ENCODE data around the gene PNPLA8.

PNPLA8 gene

GRCh38 chr7:108434010-108434409, 91.9 kb downstream of the PNPLA8 start:
- no peak for FAIRE-seq
- no peak for DNase-seq (ENCODE audit: insufficient read length, low spot score)
- TF ChIP-seq POU2F2 (IDR thresholded peaks at IDR 0.05; ENCODE audit: low read depth, low read length) (no peak), POLR2A (IDR thresholded peaks at IDR 0.05; ENCODE audit: low read depth, low read length) (no peak), PAX5 (IDR thresholded peaks at IDR 0.05; ENCODE audit: insufficient read depth, low read length, severe bottlenecking) (no peak), POLR2AphosphoS5 (IDR thresholded peaks at IDR 0.05; ENCODE audit: low read depth, low read length) (no peak), TAF1 (IDR thresholded peaks at IDR 0.05; ENCODE audit: low read depth, low read length) (no peak), SPI1 (IDR thresholded peaks at IDR 0.05; ENCODE audit: low read depth, low read length) (no peak)

DNA sequence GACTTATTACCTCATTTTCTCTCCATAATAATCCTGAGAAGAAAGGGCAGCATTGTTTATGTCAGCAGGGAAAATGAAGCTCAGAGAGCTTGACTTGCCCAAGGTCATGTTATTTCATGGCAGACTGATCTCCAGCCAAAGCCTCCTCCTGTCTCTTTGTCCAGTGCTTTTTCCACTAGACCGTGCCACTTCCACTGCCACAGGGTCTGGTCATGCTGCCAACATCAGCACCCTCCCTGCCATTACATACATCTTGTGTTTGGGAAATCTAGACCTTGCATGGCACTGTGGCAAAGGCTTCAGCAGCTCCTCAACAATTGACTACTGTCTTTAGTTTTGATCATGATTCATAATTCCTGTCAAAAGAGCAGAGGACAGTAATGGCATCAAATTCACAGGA, 94.8 kb downstream of the PNPLA8 start:
- DNase-seq (ENCODE audit: insufficient read length, low spot score) = no peak
- TF ChIP-seq POU2F2 (IDR thresholded peaks at IDR 0.05; ENCODE audit: low read depth, low read length) (no peak), SPI1 (IDR thresholded peaks at IDR 0.05; ENCODE audit: low read depth, low read length) (no peak), POLR2A (IDR thresholded peaks at IDR 0.05; ENCODE audit: low read depth, low read length) (no peak), POLR2AphosphoS5 (IDR thresholded peaks at IDR 0.05; ENCODE audit: low read depth, low read length) (no peak), PAX5 (IDR thresholded peaks at IDR 0.05; ENCODE audit: insufficient read depth, low read length, severe bottlenecking) (no peak), TAF1 (IDR thresholded peaks at IDR 0.05; ENCODE audit: low read depth, low read length) (no peak)
- no peak for FAIRE-seq

DNA sequence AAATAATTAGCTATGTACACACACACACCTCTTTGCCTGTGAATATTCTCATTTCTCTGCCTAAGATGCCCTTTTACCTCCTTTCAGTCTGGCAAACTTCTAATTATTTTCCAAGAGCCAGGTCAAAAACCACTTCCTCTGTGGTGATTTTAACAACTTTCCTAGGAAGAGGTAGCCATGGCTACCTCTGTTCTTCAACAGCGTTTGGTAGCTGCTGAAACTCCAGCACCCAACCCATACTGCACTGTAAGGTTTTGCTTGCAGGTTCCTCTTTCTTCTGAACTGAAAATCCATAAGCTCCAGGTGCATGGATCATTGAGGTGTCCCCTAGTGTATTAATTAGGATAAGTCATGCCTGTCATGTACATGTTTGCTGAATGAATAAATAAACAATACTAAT, 95.3 kb downstream of the PNPLA8 start:
- no peak for TF ChIP-seq TAF1 (IDR thresholded peaks at IDR 0.05; ENCODE audit: low read depth, low read length)
- TF ChIP-seq POU2F2 (IDR thresholded peaks at IDR 0.05; ENCODE audit: low read depth, low read length) = no peak
- no peak for TF ChIP-seq PAX5 (IDR thresholded peaks at IDR 0.05; ENCODE audit: insufficient read depth, low read length, severe bottlenecking)
- no peak for TF ChIP-seq POLR2A (IDR thresholded peaks at IDR 0.05; ENCODE audit: low read depth, low read length)
- no peak for TF ChIP-seq POLR2AphosphoS5 (IDR thresholded peaks at IDR 0.05; ENCODE audit: low read depth, low read length)
- no peak for TF ChIP-seq SPI1 (IDR thresholded peaks at IDR 0.05; ENCODE audit: low read depth, low read length)
- no peak for FAIRE-seq
- no peak for DNase-seq (ENCODE audit: insufficient read length, low spot score)

- FAIRE-seq (no peak), DNase-seq (ENCODE audit: insufficient read length, low spot score) (no peak)
- TF ChIP-seq TAF1 (IDR thresholded peaks at IDR 0.05; ENCODE audit: low read depth, low read length) (no peak), SPI1 (IDR thresholded peaks at IDR 0.05; ENCODE audit: low read depth, low read length) (no peak), PAX5 (IDR thresholded peaks at IDR 0.05; ENCODE audit: insufficient read depth, low read length, severe bottlenecking) (no peak), POLR2AphosphoS5 (IDR thresholded peaks at IDR 0.05; ENCODE audit: low read depth, low read length) (no peak), POLR2A (IDR thresholded peaks at IDR 0.05; ENCODE audit: low read depth, low read length) (no peak), POU2F2 (IDR thresholded peaks at IDR 0.05; ENCODE audit: low read depth, low read length) (no peak)
These were observed 98.2 kb downstream of the PNPLA8 start for GRCh38 chr7:108427766-108428165.

DNA sequence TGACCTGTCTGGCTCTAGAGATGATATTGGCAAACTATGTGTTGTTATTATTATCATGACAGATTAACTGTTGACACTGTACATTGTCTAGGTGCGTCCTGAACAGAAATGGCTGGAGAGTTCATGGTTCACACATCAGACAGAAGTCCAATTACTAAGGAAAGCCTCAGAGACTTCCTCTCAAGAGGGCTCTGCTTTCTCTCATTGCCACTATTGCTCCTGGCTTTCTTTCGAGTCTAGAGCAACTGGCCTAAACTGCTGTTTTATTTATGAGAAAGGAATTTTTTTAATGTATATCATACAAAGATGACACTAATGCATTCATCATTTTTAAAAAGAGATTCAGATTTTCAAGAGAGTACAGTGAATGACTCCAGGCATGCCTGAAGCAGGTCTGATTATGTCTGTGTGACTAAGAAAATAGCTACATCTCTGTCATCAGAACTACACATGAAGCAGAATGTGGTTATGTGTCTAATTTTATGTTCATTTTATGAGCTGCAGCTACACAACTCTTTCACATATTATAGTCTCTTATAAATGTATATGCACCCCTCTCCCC, 100.1 kb downstream of the PNPLA8 start:
- DNase-seq (ENCODE audit: insufficient read length, low spot score) = no peak
- TF ChIP-seq TAF1 (IDR thresholded peaks at IDR 0.05; ENCODE audit: low read depth, low read length) = no peak
- no peak for TF ChIP-seq SPI1 (IDR thresholded peaks at IDR 0.05; ENCODE audit: low read depth, low read length)
- no peak for TF ChIP-seq POU2F2 (IDR thresholded peaks at IDR 0.05; ENCODE audit: low read depth, low read length)
- no peak for TF ChIP-seq POLR2A (IDR thresholded peaks at IDR 0.05; ENCODE audit: low read depth, low read length)
- TF ChIP-seq POLR2AphosphoS5 (IDR thresholded peaks at IDR 0.05; ENCODE audit: low read depth, low read length) = no peak
- no peak for TF ChIP-seq PAX5 (IDR thresholded peaks at IDR 0.05; ENCODE audit: insufficient read depth, low read length, severe bottlenecking)
- no peak for FAIRE-seq

- DNase-seq (ENCODE audit: insufficient read length, low spot score) = no peak
- FAIRE-seq = no peak
- TF ChIP-seq PAX5 (IDR thresholded peaks at IDR 0.05; ENCODE audit: insufficient read depth, low read length, severe bottlenecking) (no peak), TAF1 (IDR thresholded peaks at IDR 0.05; ENCODE audit: low read depth, low read length) (no peak), POU2F2 (IDR thresholded peaks at IDR 0.05; ENCODE audit: low read depth, low read length) (no peak), POLR2AphosphoS5 (IDR thresholded peaks at IDR 0.05; ENCODE audit: low read depth, low read length) (no peak), POLR2A (IDR thresholded peaks at IDR 0.05; ENCODE audit: low read depth, low read length) (no peak), SPI1 (IDR thresholded peaks at IDR 0.05; ENCODE audit: low read depth, low read length) (no peak)
These were observed 101.9 kb downstream of the PNPLA8 start for GRCh38 chr7:108424013-108424412.

DNA sequence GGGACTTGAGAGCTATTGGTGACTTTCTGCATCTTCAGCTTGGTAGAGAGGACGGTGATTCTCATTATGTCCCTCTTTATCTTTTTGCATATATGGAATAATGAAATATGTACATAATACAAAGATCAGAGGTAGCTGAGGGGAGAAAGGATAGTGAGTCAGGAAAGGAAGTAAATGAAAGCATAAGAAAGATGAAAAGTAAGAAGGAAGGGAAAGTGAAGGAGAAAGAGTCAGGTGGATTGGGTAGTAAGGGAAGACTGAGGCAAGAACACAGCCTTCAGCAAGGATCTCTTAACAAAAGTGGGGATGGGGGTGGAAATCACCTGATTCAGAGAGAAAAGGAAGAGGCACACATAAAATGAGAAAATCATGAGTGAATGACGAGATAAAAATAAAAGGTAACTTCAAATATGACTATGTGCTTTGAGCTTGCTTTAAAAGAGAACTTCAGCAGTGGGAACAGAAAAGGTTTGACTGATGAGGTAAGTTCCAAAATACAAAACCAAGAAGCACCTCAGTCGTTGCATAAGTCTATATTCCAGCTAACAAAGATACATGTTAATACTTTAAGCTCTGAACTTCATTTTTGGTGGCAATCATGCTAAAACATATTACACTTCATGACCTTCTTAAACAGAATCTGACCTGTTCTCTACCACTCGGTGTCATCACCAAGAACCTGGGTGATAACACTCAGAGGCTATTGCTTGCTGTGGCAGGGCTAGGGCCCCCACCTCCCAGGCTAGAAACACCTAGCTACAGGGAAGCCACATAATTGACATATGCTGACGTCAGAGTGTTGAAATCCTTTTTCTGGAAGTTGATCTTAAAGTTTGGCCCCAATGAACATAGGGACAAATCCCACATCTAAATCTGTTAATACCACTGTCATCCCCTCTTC, 102.6 kb downstream of the PNPLA8 start:
- TF ChIP-seq SPI1 (IDR thresholded peaks at IDR 0.05; ENCODE audit: low read depth, low read length) (0 out of 2 replicates have a peak, but pooled peaks have one; percentile 1), POLR2A (IDR thresholded peaks at IDR 0.05; ENCODE audit: low read depth, low read length) (no peak), TAF1 (IDR thresholded peaks at IDR 0.05; ENCODE audit: low read depth, low read length) (peak; percentile 32; the same call in 1 of the 2 replicates), POLR2AphosphoS5 (IDR thresholded peaks at IDR 0.05; ENCODE audit: low read depth, low read length) (no peak)
- FAIRE-seq (no peak), DNase-seq (ENCODE audit: insufficient read length, low spot score) (no peak)

DNA sequence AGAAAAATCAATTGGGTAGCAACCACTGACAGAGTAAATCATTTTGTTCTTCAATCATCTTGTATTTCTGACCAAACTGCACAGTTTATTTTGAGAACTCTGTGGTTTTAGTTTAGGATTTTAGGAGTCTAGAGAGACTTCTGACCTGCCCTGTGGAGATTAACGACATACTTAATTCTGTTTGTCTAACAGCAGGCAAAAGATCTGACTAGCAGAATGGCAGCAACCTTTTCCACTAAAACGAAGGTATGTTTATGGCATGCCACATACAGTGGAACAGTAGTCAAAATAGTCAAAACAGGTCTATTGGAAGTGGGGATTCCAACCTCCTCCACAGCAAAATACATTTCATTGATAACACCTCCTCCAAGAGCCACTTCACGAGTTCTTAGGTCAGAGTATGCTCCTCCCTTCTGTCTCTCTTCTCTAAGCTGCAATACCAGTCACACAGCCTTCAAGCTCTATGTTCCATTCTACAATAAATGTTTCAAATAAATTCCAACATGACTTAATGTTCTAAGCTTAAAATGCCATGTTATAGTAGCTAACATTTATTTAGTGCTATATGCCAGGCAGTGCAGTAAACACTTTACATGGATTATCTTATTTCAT, 104.1 kb downstream of the PNPLA8 start:
- TF ChIP-seq TAF1 (IDR thresholded peaks at IDR 0.05; ENCODE audit: low read depth, low read length) (no peak), POU2F2 (IDR thresholded peaks at IDR 0.05; ENCODE audit: low read depth, low read length) (no peak), PAX5 (IDR thresholded peaks at IDR 0.05; ENCODE audit: insufficient read depth, low read length, severe bottlenecking) (no peak), POLR2A (IDR thresholded peaks at IDR 0.05; ENCODE audit: low read depth, low read length) (no peak), SPI1 (IDR thresholded peaks at IDR 0.05; ENCODE audit: low read depth, low read length) (no peak), POLR2AphosphoS5 (IDR thresholded peaks at IDR 0.05; ENCODE audit: low read depth, low read length) (no peak)
- FAIRE-seq (no peak), DNase-seq (ENCODE audit: insufficient read length, low spot score) (no peak)

Data from GM12891 (cell line).